Suprapubic skin (tissue), 4 donors: Measurements from ENCODE around the gene CHRNG.

Source experiments
- CTCF ChIP-seq, 2 donors: fragments of 200-600 bp in 1 of 2; fragments of 450-650 bp in 1 of 2; sonication (generic) in 1 of 2; IDR thresholded peaks; one replicate each; pipeline ENCODE4 v1.5.1; 2016 to 2019; ENCODE audit warnings: antibody characterized with exemption in 2 of 2, mild to moderate bottlenecking in 1 of 2, moderate library complexity in 1 of 2
- EP300 ChIP-seq: sonication (generic); formaldehyde crosslinking; IDR thresholded peaks from one replicate; pipeline ENCODE4 v1.6.1; 2017; ENCODE audit warnings: antibody characterized with exemption
- POLR2AphosphoS5 ChIP-seq, 3 donors: sonication (generic); formaldehyde crosslinking; IDR thresholded peaks; one replicate each; pipeline ENCODE4 v1.6.1; 2017; ENCODE audit warnings: antibody characterized with exemption in 3 of 3

- TF ChIP-seq CTCF (IDR thresholded peaks at IDR 0.05) (no peak), POLR2AphosphoS5 (IDR thresholded peaks at IDR 0.05) (no peak), EP300 (no peak)
Observed at GRCh38 chr2:232519581-232520438, 19.7 kb upstream of the CHRNG start, which contains the start of gene PRSS56.
